WERI-Rb-1 (cell line): ENCODE results near the gene EIF2B5.

Source experiments
- DNase-seq: peaks from one replicate; pipeline ENCODE4 v3.0.0-alpha.2; 2020
- H3K27ac ChIP-seq: fragments of 250-450 bp; sonication (Bioruptor Pico); 2 replicates; pipeline ENCODE4 v1.5.1; 2020; ENCODE audit warnings: mild to moderate bottlenecking, moderate library complexity
- H3K27me3 ChIP-seq: fragments of 250-450 bp; sonication (Bioruptor Pico); 2 replicates; pipeline ENCODE4 v1.5.1; 2021; ENCODE audit warnings: mild to moderate bottlenecking, low read depth, moderate library complexity; ENCODE audit not compliant: insufficient read depth, severe bottlenecking
- H3K36me3 ChIP-seq: fragments of 250-450 bp; sonication (Bioruptor Pico); 2 replicates; pipeline ENCODE4 v1.5.1; 2020; ENCODE audit warnings: mild to moderate bottlenecking, moderate library complexity
- H3K4me3 ChIP-seq: 2 replicates; pipeline ENCODE4 v1.5.1; 2011; ENCODE audit warnings: low read depth, mild to moderate bottlenecking, control low read depth, low read length
- H3K9me3 ChIP-seq: fragments of 250-450 bp; sonication (Bioruptor Pico); 2 replicates; pipeline ENCODE4 v1.5.1; 2021; ENCODE audit warnings: mild to moderate bottlenecking, moderate library complexity; ENCODE audit not compliant: severe bottlenecking
- CTCF ChIP-seq: IDR thresholded peaks from 2 replicates; pipeline ENCODE4 v1.5.1; 2011; ENCODE audit warnings: low read depth, mild to moderate bottlenecking, control low read depth, inconsistent platforms, low read length

Gene EIF2B5

GRCh38 chr3:184129012-184129411 is 6.1 kb upstream of the EIF2B5 start:
- Histone ChIP-seq H3K36me3 (no peaks in the 10 kb centered on the region), H3K27me3 (no peaks in the 10 kb centered on the region), H3K4me3 (no peak overlapping the region), H3K9me3 (no peaks in the 10 kb centered on the region), H3K27ac (no peak overlapping the region)
- peak; percentile 59 for TF ChIP-seq CTCF
- DNase-seq = peak; percentile 57

GRCh38 chr3:184132945-184133344 is 2.2 kb upstream of the EIF2B5 start:
- H3K27ac ChIP-seq = no peak overlapping the region
- H3K36me3 ChIP-seq = peaks cover 11% of the 10 kb centered on the region
- no peak for DNase-seq
- H3K4me3 ChIP-seq = no peak overlapping the region
- H3K9me3 ChIP-seq = no peaks in the 10 kb centered on the region
- H3K27me3 ChIP-seq = no peaks in the 10 kb centered on the region
- TF ChIP-seq CTCF = no peak

GRCh38 chr3:184133840-184134745 is 1.1 kb upstream of the EIF2B5 start:
- peak overlapping the region; percentile 99 for H3K4me3 ChIP-seq
- peaks cover 21% of the 10 kb centered on the region for H3K36me3 ChIP-seq
- DNase-seq = peak; percentile 90
- no peaks in the 10 kb centered on the region for H3K27me3 ChIP-seq
- TF ChIP-seq CTCF = 0 out of 2 replicates have a peak, but pooled peaks have one; percentile 2
- H3K9me3 ChIP-seq = no peaks in the 10 kb centered on the region
- H3K27ac ChIP-seq = peak overlapping the region; percentile 84

GRCh38 chr3:184134746-184135148 is 411 bp upstream of the EIF2B5 start:
- TF ChIP-seq CTCF = no peak
- Histone ChIP-seq H3K27ac (peak overlapping the region; percentile 84), H3K4me3 (peak overlapping the region; percentile 99), H3K36me3 (peaks cover 23% of the 10 kb centered on the region), H3K27me3 (no peaks in the 10 kb centered on the region), H3K9me3 (no peaks in the 10 kb centered on the region)
- DNase-seq = no peak

GRCh38 chr3:184135911-184136260 is 728 bp downstream of the EIF2B5 start:
- H3K9me3 ChIP-seq = no peaks in the 10 kb centered on the region
- no peak for TF ChIP-seq CTCF
- no peak for DNase-seq
- H3K36me3 ChIP-seq = peaks cover 35% of the 10 kb centered on the region
- peak overlapping the region; percentile 84 for H3K27ac ChIP-seq
- H3K27me3 ChIP-seq = no peaks in the 10 kb centered on the region
- peak overlapping the region; percentile 99 for H3K4me3 ChIP-seq
